Tibial nerve (tissue), 4 donors: ENCODE measurements around the gene ARID5B.

ENCODE experiments used
- EP300 ChIP-seq, 2 donors: sonication (generic); formaldehyde crosslinking; IDR thresholded peaks; one replicate each; pipeline ENCODE4 v1.6.1; 2017; ENCODE audit warnings: antibody characterized with exemption in 2 of 2, mild to moderate bottlenecking in 1 of 2
- POLR2A ChIP-seq, 2 donors: fragments of 450-650 bp; IDR thresholded peaks; one replicate each; pipeline ENCODE4 v1.6.1; 2017; ENCODE audit warnings: antibody characterized with exemption in 2 of 2, mild to moderate bottlenecking in 2 of 2, moderate library complexity in 2 of 2
- TF ChIP-seq, protein P1 (sequence below), 5 experiments: fragments of 200-600 bp in 3 of 5; fragments of 450-650 bp in 2 of 5; sonication (generic) in 3 of 5; IDR thresholded peaks; one replicate each; pipeline ENCODE4 v1.5.1; 2016 to 2019; ENCODE audit warnings: antibody characterized with exemption in 5 of 5, mild to moderate bottlenecking in 3 of 5, moderate library complexity in 2 of 5

DNA sequence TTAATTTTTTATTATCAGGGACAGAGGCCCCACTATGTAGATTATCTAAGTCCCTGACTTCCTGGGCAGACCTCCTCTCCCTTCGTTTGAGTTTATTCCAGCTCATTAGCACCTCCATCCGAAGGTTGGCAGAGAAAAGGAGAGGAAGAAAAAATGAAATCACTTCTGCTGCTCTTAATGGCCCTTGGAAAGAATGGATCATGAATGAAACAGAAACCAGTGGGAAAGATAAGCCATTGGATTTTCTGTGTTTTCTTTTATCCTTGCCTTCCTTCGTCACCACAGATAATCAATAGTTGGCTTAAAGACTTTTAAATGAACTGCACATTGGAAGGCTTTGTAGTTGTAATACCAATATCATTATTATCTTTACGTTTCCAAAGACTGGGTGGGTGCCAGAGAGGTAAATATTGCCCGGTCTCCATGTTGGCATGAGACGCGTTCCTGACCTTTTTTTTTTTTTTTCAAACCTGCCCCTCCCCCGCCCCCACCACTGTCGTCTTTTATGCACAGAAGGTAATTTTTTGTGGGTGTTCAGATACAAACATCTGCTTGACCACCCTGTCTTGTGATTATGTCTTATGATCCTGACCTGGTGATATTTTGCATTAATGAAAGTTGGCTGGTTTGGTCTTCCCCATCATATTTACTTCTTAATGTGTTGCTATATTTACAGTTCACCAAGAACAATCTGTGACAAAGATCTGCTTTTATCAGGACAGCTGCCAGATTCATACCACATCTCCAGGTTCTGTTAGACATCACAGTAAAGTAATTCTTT is 116.8 kb downstream of the ARID5B start:
- TF ChIP-seq, protein P1, sequence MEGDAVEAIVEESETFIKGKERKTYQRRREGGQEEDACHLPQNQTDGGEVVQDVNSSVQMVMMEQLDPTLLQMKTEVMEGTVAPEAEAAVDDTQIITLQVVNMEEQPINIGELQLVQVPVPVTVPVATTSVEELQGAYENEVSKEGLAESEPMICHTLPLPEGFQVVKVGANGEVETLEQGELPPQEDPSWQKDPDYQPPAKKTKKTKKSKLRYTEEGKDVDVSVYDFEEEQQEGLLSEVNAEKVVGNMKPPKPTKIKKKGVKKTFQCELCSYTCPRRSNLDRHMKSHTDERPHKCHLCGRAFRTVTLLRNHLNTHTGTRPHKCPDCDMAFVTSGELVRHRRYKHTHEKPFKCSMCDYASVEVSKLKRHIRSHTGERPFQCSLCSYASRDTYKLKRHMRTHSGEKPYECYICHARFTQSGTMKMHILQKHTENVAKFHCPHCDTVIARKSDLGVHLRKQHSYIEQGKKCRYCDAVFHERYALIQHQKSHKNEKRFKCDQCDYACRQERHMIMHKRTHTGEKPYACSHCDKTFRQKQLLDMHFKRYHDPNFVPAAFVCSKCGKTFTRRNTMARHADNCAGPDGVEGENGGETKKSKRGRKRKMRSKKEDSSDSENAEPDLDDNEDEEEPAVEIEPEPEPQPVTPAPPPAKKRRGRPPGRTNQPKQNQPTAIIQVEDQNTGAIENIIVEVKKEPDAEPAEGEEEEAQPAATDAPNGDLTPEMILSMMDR (IDR thresholded peaks at IDR 0.05), result no peak
- TF ChIP-seq POLR2A (IDR thresholded peaks at IDR 0.05), result no peak
- TF ChIP-seq EP300 (IDR thresholded peaks at IDR 0.05), result no peak
